ENCODE data around the gene NMT2.

NMT2 gene

DNA sequence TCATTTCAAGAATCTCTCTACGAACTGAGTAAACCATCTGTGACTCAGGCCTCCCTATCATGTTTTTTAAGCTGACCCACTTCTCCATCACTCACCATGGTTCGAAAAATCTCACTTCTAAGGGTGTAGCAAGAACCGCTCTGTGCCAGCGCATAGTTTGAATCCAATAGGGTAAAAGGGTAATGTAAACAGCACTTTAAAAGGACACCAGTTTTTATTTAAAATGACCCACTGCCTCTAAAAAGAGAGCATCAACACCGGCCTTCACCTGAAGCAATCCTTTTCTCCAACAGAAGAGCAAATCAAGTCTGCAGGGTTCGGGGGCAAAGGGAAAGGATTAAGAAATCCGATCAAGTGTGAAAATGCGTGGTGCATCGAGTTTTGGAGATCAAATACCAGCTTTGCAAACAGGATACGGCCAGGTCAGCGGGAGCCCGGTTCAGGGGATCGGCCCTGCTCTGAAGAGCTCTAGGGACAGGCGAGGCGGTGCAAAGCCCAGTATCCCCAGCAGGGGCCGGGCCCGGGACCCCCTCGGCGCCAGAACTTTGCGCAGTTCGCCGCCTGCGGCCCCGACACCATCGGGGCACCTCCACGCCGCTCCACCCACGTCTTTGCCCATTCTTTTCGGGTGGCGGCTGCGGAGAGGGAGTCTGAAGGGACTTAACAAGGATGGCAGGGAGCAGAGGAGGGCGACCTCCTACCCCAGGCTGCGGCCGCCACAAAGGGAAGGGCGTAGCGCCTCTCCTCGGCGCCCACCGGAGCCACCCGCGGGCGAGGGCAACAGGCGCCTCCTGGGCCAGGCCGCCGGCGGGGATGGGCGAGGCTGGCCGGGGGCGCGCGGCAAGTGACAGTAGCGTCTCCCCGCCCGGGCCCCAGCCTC is 842 bp downstream of the NMT2 start:
- H3K4me2 ChIP-seq: peak overlapping the region; percentile 97
- TF ChIP-seq Cebpa-rat (IDR thresholded peaks at IDR 0.05): no peak
- no peak overlapping the region for H3K27ac ChIP-seq
- H3K27me3 ChIP-seq: peaks cover 21% of the 10 kb centered on the region
- no peaks in the 10 kb centered on the region for H3K9me3 ChIP-seq
- peak overlapping the region; percentile 80 for H3K4me3 ChIP-seq
- peaks cover 18% of the 10 kb centered on the region for H4K20me1 ChIP-seq
- no peaks in the 10 kb centered on the region for H3K36me3 ChIP-seq
- peak overlapping the region; percentile 79; the same call in 1 of the 2 replicates for H3K9ac ChIP-seq
- H3K4me1 ChIP-seq: peaks cover 41% of the 10 kb centered on the region

- TF ChIP-seq Cebpa-rat (IDR thresholded peaks at IDR 0.05): no peak
- H4K20me1 ChIP-seq: peaks cover 18% of the 10 kb centered on the region
- peaks cover 21% of the 10 kb centered on the region for H3K27me3 ChIP-seq
- no peaks in the 10 kb centered on the region for H3K9me3 ChIP-seq
- H3K27ac ChIP-seq: no peak overlapping the region
- H3K4me3 ChIP-seq: no peak overlapping the region
- H3K4me1 ChIP-seq: peaks cover 41% of the 10 kb centered on the region
- no peak overlapping the region; the same call in 1 of the 2 replicates for H3K4me2 ChIP-seq
- H3K9ac ChIP-seq: no peak overlapping the region
- H3K36me3 ChIP-seq: no peaks in the 10 kb centered on the region
These were observed 2.2 kb downstream of the NMT2 start for GRCh38 chr10:15166325-15166724.

GRCh38 chr10:15163253-15163828 is 5.2 kb downstream of the NMT2 start:
- no peaks in the 10 kb centered on the region for H3K9me3 ChIP-seq
- H3K9ac ChIP-seq: no peak overlapping the region
- peaks cover 17% of the 10 kb centered on the region for H3K4me1 ChIP-seq
- no peak overlapping the region for H3K4me2 ChIP-seq
- no peak overlapping the region for H3K27ac ChIP-seq
- no peaks in the 10 kb centered on the region for H3K36me3 ChIP-seq
- H4K20me1 ChIP-seq: peaks cover 18% of the 10 kb centered on the region
- no peak overlapping the region for H3K4me3 ChIP-seq
- peaks cover 21% of the 10 kb centered on the region for H3K27me3 ChIP-seq
- no peak for TF ChIP-seq Cebpa-rat (IDR thresholded peaks at IDR 0.05)

- no peak overlapping the region for H3K4me3 ChIP-seq
- H3K27me3 ChIP-seq: no peaks in the 10 kb centered on the region
- no peak overlapping the region for H3K4me2 ChIP-seq
- peaks cover 6% of the 10 kb centered on the region; the same call in 1 of the 2 replicates for H3K4me1 ChIP-seq
- no peaks in the 10 kb centered on the region for H4K20me1 ChIP-seq
- no peak for TF ChIP-seq Cebpa-rat (IDR thresholded peaks at IDR 0.05)
- H3K9me3 ChIP-seq: 0 out of 2 replicates have a peak, but pooled peaks cover 4% of the 10 kb centered on the region
- no peak overlapping the region for H3K9ac ChIP-seq
- no peaks in the 10 kb centered on the region for H3K36me3 ChIP-seq
- no peak overlapping the region for H3K27ac ChIP-seq
These were observed 9.5 kb downstream of the NMT2 start for GRCh38 chr10:15158972-15159371.

DNA sequence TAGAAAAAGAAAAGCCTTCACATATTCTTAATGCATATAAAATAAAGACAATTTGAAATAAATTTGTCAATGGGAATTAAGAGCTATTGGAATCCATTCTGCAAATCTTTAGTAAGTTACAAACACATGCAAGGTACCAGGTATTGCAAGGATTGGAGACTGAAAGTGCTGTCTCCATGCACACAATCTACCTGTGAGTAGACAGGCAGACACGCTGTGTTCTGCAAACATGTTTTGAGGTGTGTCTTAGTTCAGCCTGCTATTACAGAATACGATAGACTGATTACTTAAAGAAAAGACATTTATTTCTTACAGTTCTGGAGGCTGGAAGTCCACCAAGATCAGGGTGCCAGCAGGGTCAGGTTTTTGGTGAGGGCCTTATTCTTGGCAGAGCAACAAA is 10.0 kb downstream of the NMT2 start:
- Histone ChIP-seq H3K27me3 (no peaks in the 10 kb centered on the region), H3K9ac (no peak overlapping the region), H3K4me3 (no peak overlapping the region), H3K9me3 (0 out of 2 replicates have a peak, but pooled peaks cover 4% of the 10 kb centered on the region), H3K27ac (no peak overlapping the region), H3K36me3 (no peaks in the 10 kb centered on the region), H3K4me2 (no peak overlapping the region), H3K4me1 (peaks cover 3% of the 10 kb centered on the region; the same call in 1 of the 2 replicates), H4K20me1 (no peaks in the 10 kb centered on the region)
- no peak for TF ChIP-seq Cebpa-rat (IDR thresholded peaks at IDR 0.05)

GRCh38 chr10:15155978-15156656 is 12.4 kb downstream of the NMT2 start:
- no peaks in the 10 kb centered on the region for H3K4me1 ChIP-seq
- H3K4me2 ChIP-seq: no peak overlapping the region
- no peak overlapping the region for H3K9ac ChIP-seq
- H3K27me3 ChIP-seq: no peaks in the 10 kb centered on the region
- no peak for TF ChIP-seq Cebpa-rat (IDR thresholded peaks at IDR 0.05)
- H3K27ac ChIP-seq: no peak overlapping the region
- no peak overlapping the region for H3K4me3 ChIP-seq
- no peaks in the 10 kb centered on the region for H3K36me3 ChIP-seq
- H4K20me1 ChIP-seq: no peaks in the 10 kb centered on the region
- H3K9me3 ChIP-seq: 0 out of 2 replicates have a peak, but pooled peaks cover 4% of the 10 kb centered on the region

- H3K4me3 ChIP-seq: no peak overlapping the region
- H3K9me3 ChIP-seq: 0 out of 2 replicates have a peak, but pooled peaks cover 4% of the 10 kb centered on the region
- H3K36me3 ChIP-seq: no peaks in the 10 kb centered on the region
- no peak for TF ChIP-seq Cebpa-rat (IDR thresholded peaks at IDR 0.05)
- no peak overlapping the region for H3K9ac ChIP-seq
- no peaks in the 10 kb centered on the region for H4K20me1 ChIP-seq
- H3K4me2 ChIP-seq: no peak overlapping the region
- no peaks in the 10 kb centered on the region for H3K27me3 ChIP-seq
- no peaks in the 10 kb centered on the region for H3K4me1 ChIP-seq
- H3K27ac ChIP-seq: no peak overlapping the region
These were observed 15.9 kb downstream of the NMT2 start for GRCh38 chr10:15152556-15152955.

DNA sequence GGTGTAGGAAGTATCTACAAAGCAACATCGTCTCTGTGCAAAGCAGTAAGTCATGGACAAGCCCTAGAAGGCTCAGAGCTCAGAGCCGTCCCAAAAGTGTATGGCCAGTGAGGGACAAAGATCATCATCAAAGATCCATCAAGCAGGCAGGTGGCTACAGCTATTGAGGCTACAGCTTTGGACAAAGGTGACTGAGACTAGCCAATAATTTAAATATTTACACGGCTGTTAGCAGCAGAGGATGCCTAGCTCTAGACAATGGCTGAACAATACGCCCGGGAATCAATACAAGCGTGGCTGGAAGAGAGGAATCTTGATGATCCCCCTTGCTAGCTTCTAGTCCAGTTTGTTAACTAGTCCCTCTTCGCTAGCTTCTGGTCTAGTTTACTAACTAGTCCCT is 17.9 kb downstream of the NMT2 start:
- Histone ChIP-seq H3K36me3 (no peaks in the 10 kb centered on the region), H3K27ac (no peak overlapping the region), H3K4me1 (peaks cover 12% of the 10 kb centered on the region), H3K27me3 (no peaks in the 10 kb centered on the region), H3K4me2 (no peak overlapping the region), H3K9me3 (0 out of 2 replicates have a peak, but pooled peaks cover 4% of the 10 kb centered on the region), H4K20me1 (no peaks in the 10 kb centered on the region), H3K4me3 (no peak overlapping the region), H3K9ac (no peak overlapping the region)
- no peak for TF ChIP-seq Cebpa-rat (IDR thresholded peaks at IDR 0.05)

DNA sequence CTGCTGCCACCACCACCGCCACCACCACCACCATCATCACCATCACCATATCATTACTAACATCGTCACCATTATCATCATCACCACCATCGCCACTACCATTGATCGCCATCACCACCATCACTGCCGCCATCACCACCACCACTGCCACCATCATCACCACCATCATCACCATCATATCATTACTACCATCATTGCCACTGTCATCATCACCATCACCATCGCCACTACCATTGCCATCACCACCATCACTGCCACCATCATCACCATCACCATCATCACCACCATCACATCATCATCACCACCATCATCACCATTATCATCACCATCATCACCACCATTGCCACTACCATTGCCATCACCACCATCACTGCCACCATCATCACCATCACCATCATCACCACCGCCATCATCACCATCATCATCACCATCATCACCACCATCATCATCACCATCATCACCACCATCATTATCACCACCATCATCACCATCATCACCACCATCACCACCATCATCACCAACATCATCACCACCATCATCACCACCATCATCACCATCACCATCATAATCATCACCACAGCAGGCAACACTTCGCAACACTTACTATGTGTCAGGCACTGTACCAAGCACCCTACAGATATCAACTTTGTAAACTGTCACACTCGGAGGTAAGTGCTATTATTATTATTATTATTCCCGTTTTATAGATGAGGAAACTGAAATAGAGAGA is 19.3 kb downstream of the NMT2 start:
- H3K4me1 ChIP-seq: peaks cover 21% of the 10 kb centered on the region
- H3K4me3 ChIP-seq: no peak overlapping the region
- H3K9ac ChIP-seq: no peak overlapping the region
- TF ChIP-seq Cebpa-rat (IDR thresholded peaks at IDR 0.05): no peak
- H3K27ac ChIP-seq: no peak overlapping the region
- no peak overlapping the region for H3K4me2 ChIP-seq
- H3K36me3 ChIP-seq: no peaks in the 10 kb centered on the region
- no peaks in the 10 kb centered on the region for H4K20me1 ChIP-seq
- H3K9me3 ChIP-seq: no peaks in the 10 kb centered on the region
- no peaks in the 10 kb centered on the region for H3K27me3 ChIP-seq
